Thyroid gland (tissue), 4 donors: ENCODE measurements around the gene POMGNT2.

Source experiments
- POLR2A ChIP-seq, 2 donors: fragments of 450-650 bp; IDR thresholded peaks; one replicate each; pipeline ENCODE4 v1.6.1; 2017; ENCODE audit warnings: antibody characterized with exemption in 2 of 2, mild to moderate bottlenecking in 2 of 2, moderate library complexity in 1 of 2
- TF ChIP-seq, protein P1 (sequence below), 6 experiments: fragments of 200-600 bp in 3 of 6; fragments of 450-650 bp in 3 of 6; sonication (generic) in 3 of 6; IDR thresholded peaks; one replicate each; pipeline ENCODE4 v1.5.1; 2016 to 2019; ENCODE audit warnings: antibody characterized with exemption in 6 of 6, mild to moderate bottlenecking in 2 of 6, inconsistent platforms in 1 of 6, moderate library complexity in 1 of 6

DNA sequence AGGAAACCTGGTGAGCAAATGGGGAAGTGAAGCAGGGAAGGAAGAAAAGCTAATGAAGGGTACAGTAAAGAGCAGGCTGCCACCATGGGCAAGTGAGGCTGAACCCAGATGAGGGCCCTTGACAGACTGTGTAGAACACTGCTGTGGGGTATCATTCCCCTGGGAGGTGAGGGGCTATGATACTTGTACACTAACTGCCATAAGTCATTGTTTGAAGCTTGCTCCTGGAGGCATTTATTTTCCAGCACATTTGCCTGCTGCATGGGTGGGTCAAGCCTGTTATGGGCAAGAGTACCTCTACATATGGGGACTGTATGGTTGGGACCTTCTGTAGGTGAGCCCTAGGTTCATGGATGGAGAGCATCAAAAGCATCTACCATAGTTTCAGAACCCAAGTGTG lies 57.4 kb downstream of the POMGNT2 start:
- TF ChIP-seq POLR2A (IDR thresholded peaks at IDR 0.05), result no peak
- TF ChIP-seq, protein P1, sequence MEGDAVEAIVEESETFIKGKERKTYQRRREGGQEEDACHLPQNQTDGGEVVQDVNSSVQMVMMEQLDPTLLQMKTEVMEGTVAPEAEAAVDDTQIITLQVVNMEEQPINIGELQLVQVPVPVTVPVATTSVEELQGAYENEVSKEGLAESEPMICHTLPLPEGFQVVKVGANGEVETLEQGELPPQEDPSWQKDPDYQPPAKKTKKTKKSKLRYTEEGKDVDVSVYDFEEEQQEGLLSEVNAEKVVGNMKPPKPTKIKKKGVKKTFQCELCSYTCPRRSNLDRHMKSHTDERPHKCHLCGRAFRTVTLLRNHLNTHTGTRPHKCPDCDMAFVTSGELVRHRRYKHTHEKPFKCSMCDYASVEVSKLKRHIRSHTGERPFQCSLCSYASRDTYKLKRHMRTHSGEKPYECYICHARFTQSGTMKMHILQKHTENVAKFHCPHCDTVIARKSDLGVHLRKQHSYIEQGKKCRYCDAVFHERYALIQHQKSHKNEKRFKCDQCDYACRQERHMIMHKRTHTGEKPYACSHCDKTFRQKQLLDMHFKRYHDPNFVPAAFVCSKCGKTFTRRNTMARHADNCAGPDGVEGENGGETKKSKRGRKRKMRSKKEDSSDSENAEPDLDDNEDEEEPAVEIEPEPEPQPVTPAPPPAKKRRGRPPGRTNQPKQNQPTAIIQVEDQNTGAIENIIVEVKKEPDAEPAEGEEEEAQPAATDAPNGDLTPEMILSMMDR (IDR thresholded peaks at IDR 0.05), result no peak
